HG03280 (cell line): Measurements from ENCODE around the gene MMAA.
"Not testable (repeated sequence)": the region's sequence is repeated elsewhere in the genome, so short reads cannot be mapped to it uniquely, and the experiment has no call there.

Source experiments
- ATAC-seq: cut with Tn5 transposase; IDR thresholded peaks from one replicate; pipeline ENCODE4 v1.9.1; 2021; ENCODE audit warnings: mild to moderate bottlenecking, moderate library complexity; ENCODE audit not compliant: unreplicated experiment

The MMAA gene

DNA sequence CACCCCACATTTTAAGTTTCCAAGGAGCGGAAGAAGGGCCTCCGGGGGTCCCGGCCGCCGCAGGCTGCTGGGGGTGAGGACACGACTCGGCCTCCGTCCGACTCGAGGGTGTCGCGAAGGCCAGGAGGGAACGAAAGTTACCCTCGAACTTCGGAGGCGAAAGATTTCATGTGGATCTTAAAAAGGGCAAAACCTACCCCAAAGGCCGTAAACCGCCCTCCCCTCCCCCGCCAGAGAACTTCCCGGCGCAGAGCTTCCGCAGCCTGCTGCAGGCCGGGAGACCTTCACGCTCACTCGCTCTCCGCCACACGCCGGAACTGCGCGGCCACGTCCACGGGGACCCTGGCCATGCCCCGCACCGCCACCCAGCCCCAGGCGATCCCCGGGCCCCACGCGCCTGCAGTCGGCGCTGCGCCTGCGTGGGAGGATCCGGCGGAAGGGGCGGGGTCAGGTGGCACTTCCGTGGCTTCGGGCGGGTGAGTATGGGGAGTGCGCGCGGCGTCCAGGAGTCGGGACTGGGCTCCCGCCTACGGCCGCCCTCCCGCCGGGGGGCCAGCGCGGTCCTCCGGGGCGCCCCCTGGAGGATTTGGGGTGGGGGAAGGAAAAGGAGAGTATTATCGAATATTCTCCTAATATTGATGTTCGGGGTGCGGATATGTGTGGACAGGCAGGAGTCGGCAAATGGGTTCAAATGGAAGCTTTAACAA is at the start of gene MMAA:
Gene MMAA, plus strand, starts transcription at position 454 of the 707 bp plus-strand sequence. CDS start 19,755 bp downstream, outside the sequence.
- peak; percentile 96 for ATAC-seq

DNA sequence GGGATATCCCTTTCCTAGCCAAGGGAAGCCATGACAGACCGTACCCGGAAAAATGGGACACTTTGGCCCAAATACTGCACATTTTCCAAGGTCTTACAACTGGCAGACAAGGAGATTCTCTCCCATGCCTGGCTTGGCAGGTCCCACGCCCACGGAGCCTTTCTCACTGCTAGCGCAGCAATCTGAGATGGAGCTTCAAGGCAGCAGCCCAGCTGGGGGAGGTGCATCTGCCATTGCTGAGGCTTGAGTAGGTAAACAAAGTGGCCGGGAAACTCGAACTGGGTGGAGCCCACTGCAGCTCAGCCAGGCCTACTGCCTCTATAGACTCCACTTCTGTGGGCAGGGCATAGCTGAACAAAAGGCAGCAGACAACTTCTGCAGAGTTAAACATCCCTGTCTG is 44.6 kb upstream of the MMAA start:
- not testable (repeated sequence) for ATAC-seq

DNA sequence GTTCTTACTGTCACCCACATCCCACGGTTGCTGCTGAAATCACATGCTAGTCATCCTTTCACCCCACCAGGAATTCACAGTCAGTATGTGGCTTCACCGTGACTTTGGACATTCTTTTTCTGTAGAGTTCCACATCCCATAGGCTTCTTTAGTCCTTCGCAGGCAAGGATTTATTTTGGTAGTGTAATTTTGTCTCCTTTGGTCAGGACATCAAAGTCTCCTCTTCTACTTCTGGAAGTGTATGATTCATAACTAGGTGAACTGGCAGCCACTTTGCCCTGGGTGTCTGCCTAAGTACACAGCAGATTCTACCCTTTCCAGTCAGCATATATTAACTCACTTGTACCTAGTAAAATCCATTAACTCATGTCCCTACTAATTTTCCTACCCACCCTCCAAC is 38.3 kb upstream of the MMAA start:
- ATAC-seq: no peak

DNA sequence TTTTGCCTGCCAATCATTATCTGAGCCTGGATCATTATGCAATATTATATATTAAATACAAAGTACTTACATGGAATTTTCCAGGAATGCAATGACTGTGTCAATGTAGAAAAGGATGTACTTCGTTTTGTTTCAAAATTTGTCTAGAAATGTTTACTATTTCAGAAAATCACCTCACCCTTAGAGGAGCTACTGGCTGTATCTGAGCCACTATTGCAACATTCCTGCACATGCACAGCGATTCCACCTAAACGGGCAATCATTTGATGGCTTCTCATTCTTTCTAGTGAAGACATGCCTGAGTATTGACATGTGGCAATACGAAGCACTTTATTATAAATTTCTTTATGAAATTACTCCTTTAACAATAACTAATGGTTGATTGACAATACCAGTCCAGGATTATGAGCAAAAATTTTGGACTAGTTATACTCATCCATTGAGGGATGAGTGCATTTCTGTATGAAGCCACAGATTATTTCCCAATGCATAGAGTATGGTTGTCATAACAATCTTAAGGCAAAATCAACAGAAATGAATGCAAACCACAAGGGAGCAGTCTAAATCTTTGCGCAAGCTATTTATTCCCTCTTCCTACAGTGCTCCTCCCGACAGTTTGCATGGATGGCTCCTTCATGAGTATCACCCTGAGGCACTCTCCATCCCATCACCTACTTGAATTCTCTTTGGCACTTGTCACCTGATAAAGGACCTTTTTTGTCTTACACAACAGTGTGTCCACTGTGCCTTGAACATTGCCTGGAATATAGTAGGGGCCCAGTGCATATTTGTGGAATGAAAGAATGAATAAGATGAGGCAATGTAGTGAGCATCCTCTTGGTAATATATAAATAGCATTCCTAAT is 35.8 kb upstream of the MMAA start:
- no peak for ATAC-seq

DNA sequence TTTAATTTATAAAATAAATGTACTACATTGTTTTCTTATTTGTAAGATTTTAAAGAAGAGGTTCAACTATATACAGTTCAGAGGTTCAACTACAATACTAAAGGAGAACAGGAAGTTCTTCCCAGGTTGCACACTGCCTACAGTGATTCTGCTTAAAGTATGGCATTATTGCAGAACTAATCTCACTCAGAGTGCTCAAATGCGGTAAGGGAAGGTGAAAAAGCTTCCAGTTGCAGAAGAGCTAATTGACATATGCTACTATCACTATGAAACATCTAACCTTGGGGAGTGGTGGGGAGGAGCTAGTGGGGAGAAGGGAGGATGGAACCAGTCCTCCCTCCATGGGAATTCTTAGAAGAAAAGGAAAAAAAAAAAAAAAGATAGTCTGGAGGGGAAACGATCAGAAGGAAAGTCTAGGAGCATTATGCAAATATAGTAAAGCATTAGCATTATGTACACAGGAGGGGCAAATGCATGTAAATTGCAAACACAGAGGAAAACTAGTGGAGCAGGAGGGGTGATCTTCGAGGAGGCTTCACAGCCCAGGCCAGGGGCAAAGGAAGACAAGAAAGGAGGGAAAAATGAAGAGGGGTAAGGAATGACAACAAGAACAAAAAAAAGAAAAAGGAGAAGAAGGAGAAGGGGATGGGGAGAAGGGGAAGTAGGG is 32.0 kb upstream of the MMAA start:
- no peak for ATAC-seq

DNA sequence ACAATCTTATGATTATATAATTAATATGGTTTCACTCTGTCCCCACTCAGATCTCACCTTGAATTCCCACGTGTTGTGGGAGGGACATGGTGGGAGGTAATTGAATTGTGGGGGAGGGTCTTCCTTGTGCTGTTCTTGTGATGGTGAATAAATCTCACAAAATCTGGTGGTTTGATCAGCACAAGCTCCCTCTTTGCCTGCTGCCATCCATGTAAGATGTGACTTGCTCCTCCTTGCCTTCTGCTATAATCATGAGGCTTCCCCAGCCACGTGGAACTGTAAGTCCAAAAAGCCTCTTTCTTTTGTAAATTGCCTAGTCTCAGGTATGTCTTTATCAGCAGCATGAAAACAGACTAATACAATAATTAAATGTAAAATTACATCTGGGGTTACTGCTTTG is 29.8 kb upstream of the MMAA start:
- not testable (repeated sequence) for ATAC-seq

DNA sequence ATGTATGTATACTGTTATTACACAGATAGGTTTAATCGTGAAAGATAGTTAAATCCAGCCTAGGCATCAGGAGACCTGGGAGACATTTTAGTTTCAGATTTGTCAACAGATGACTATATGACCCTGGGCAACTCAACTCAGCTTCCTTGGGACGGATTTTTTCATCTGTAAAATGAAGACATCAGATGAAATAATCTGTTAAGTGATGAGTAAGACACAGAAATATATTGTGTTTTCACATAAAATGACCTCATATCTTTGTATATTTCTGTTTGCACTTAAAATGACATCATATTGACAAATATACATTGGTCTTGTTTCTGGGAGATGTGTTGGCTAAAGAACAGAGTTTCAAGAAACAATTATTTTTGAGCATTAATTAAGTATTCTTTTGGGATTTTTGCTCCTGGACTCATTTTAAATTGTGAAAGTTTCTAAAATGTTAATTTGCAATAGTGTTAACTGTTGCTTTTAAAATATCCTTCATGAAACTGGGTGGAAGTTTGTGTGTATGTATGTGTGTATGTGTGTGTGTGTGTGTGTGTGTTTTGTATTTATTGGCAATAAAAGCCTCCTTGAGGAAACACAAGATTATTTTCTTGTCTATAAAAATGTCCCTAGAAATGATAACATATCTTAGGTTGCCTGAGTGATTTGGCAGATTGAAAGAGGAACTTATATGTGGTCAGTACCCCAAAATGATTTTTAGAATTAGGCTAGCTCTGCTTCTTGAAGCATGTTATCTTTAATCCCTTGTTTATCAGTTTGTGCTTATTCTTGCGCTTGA is 29.1 kb upstream of the MMAA start:
- no peak for ATAC-seq

DNA sequence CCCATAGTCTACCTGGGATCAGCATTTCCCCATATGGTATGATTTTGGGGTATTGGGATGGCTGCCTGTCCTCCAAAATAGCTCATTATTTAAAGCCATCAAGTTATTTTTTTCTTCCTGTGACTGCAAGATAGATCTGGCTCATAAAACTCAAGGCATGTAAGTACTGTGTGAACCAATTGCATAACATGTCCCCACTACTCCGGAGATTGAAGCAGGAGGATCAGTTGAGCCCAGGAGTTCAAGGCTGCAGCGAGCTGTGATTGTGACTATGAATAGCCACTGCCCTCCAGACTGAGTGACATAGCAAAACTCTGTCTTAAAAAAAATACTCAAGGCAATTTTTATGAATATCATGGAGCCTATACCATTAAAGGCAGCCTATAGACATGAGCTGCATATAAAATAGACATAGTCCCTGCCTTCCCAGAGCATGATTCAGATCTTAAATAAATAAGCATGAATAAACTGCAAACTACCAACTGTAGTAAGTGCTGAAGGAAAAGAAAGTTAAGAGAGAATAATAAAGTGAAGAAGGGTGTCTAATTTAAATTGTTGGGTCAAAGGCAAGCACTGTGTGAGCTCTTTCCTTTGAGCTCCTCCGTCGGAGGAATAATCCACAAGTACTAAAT is 16.9 kb upstream of the MMAA start:
- no peak for ATAC-seq

DNA sequence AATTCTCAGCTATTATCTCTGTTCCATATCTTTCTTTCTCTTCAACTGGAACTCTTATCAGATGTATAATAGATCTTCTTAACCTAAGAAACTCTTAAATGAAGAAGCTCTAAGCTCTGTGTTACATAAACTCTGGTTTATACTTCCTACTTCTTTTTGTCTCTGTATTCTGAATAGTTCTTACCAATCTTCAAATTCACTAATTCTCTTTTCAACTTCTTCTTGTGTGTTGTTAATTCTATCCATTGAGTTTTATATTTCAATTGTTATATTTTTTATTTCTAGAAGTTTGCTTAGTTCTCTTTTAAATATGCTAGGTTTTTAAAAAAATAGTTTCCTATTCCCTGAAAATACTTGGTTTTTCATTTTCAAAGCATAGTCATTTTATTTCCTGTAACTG is 13.2 kb upstream of the MMAA start:
- no peak for ATAC-seq

DNA sequence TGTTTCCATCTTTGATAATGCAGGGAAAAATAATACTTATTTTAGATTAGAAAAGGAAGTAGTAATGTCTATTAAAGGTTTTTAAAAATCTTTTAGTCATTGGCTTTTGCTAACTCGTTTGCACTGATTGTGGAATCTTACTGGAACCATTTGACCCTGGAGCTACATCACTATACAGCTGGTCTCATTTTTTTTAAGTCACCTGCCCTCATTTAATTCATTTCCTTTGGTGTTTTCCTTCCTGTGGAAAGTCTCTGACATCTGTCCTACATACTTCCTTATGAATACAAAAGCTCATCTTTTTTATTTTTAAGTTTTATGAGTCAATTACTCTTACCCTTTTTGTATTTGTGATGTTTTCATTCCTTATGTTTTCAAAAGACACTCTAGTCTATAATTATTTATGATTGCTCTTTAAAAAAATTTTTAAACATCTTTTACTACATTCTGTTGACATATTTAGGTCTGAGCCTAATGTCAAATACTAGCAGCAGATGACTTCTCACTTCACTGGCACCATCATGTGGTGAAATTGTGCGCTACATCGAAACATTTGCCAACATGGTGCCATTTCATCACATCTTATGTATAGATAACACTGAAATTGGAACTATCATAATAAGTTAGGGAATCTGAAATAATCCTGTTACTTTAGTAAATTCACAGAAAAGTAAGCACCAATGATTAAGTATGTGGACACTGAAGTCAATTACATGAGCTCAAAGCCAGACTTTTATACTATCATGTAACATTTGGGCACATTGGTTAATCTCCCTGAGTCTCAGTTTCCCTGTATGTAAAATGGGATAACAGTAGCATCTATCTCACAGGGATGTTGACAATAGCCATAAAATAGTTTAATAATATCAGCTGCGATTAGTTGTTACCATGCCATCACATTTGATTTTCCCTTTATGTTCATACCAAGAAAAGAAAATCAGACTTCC is 9.4 kb upstream of the MMAA start:
- peak; percentile 58 for ATAC-seq

DNA sequence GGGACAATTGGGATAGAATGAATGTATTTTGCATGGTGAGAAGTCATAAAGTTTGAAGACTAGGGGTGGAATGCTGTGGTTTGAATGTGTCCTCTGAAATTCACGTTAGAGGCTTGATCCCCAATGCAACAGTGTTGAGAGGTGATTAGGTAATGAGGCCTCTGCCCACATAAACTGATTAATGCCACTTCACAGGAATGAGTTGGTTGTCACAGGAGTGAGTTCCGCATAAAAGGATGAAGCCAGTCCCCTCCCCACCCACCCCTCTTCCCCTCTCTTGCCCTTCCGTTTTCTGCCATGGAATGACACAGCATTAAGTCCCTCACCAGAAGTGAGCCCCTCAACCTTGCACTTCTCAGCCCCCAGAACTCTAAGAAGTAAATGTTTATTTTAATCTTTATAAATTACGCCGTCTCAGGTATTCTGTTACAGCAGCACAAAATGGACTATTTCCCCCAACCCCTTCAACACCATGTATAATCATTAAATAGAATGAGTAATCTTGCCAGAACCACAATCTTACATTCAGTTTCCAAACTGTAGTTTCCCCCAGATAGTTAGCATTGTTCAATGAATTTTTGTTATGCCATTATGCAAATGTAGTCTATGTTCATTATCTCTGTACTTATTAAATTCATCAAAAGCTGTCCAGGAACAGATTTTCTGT is 5.5 kb upstream of the MMAA start:
- ATAC-seq: no peak

DNA sequence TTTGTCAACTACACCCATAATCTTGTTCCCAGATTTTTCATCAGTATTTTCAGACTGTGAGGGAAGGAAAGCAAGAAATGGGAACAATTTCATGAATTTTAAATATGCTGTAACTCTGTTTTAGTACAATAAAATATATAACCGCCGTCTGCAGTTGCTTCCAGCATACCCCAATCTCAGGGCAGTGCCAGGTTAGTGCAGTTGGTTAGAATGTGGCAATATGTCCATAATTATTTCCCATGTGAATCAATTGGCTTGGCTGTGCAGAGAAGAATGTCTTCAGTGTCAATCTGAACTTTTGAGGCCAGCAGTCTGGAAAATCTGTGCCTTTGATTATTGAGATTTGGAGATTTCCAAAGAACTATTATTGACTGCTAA is 5.0 kb upstream of the MMAA start:
- no peak for ATAC-seq

DNA sequence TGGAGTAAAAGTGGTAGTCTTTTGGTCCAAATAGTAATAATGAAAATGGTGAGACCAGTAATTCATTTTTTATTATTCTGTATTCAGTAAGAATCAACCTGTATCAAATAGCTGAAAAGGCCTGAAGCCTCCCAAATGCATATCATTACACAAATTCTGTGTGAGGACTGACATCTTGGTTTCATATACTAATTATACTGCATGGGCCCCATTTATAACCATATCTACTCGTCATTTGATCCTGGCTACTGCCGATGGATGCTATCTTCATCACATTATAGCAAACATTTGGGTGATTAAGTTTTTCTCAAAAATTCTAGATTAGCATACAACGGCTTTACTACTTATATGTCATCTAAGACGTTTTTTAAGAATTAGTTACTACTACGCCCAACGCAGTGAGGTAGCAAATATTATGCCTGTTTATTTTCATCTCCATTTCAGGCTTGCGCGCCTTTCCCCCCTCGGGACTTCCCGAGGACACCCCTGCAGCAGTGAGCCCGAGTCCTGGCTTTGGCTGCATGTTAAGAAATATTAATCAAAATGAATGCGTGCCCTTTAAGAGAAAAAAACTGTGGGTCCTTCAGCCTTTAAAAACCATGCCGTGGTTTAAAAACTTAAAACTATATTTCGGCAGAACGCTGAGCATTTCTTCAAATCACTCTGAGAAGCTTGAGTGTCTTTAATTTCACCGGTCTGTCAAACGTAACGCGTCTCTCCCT is 814 bp upstream of the MMAA start:
- ATAC-seq: no peak

DNA sequence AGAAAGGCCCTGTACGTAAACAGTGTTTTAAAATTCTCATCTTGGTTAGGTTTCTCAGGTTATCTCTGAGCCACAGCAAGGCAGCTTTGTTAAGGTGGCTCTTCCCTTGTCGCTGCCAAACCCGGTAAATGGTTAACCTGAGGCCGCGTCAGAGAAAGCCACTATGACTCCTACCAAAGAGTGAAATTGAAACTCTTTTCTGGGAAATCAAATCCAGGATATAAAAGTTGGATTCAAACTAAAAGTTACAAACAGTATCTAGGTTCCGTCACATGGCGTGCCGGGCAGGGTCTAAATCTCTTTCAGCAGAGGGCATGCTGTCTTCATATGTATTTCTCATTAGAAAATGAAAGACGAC is 433 bp downstream of the MMAA start:
- peak; percentile 43 for ATAC-seq

DNA sequence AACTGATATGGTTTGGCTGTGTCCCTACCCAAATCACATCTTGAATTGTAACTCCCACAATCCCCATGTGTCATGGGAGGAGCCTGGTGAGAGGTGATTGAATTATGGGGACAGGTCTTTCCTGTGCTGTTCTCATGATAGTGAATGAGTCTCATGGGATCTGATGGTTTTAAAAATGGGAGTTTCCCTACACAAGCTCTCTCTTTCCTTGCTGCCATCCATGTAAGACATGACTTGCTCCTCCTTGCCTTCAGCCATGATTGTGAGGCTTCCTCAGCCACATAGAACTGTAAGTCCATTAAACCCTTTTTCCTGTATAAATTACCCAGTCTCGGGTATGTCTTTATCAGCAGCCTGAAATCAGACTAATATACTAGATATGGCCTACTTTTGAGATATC is 2.9 kb downstream of the MMAA start:
- ATAC-seq: not testable (repeated sequence)

DNA sequence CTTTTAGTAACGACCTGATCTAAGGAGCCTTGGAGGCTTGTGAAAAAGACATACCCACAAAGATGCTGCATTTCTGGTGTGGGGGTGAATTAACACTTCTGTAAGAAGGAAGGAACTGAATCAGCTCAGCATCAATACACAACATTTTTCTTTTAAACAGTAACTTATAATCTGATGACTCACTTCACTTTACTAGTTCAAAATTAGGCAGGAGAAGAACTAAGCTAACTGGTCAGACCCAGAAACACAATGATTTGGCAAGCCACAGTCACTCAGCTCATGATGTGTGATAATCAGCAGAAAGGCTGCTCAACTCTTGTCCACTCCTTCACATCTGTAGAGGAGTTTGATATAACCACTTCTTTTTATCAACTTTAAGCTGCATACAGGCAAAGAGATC is 4.6 kb downstream of the MMAA start:
- no peak for ATAC-seq

DNA sequence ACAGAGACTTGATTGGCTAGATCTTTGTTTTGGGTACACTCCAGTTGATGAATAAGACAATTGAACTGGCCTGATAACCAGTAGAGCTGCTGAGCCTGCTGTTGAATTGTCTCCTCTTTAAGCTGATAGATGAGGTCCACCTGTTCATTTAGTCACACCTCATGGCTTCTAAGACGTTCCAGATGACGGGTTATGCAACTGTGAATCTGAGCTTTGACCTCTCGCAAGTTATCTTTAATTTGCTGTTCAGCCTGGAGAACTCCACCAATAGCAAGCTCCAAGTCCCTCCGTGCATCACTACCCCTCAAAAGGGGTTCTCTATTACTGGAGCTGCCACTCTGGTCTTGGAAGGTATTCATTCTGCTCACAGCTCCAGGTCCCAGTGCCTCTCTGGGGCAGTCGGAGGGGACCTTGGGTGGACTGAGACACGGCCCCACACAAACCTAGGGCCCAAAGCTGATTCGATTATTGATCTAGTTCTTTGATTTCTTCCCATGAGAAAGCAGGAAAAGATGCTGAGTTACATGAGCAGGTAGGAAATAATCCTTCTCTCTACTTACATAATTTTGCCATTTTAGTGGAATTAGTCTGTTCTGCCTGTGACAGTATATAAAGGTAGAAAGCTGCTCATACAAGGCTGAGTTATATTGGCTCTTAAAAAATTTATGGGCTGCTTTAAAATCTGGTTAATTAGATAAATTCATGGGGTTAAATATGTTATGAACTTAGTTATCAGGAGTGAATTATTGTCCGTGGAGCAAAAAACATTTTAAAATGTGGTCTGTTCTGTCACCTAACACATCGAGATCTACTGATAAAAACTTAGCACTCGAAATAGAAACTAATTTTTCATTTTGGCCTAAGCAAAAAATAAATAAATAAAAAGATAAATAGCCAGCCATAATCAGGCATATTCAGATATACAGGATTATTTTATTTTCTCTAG is 6.8 kb downstream of the MMAA start:
- no peak for ATAC-seq
